ENCODE measurements around the gene TOR3A. TPM values are rescaled to one million over a fixed set of nuclear protein-coding genes. Genes with fewer than 3 reads are reported as not detected.

Gene TOR3A
- total and polyA plus RNA-seq, 2 of the 13 experiments (the other 11 are each of a cell fraction or from before 2014, with no cell fraction given), result 14.7 to 28.4 TPM

- Histone ChIP-seq H3K27me3 (ENCODE audit: control insufficient read depth in 1 of 2, insufficient read depth in 2 of 2, low read length in 2 of 2) (no peaks in the 10 kb centered on the region), H3K9ac (ENCODE audit: insufficient read depth, low read depth, low read length) (no peak overlapping the region), H3K9me3 (ENCODE audit: low read length) (no peaks in the 10 kb centered on the region), H4K20me1 (ENCODE audit: insufficient read depth, low read length) (no peaks in the 10 kb centered on the region), H3K36me3 (replicated peaks in 1 of 2; ENCODE audit: control insufficient read depth in 1 of 2, insufficient read depth in 2 of 2, low read length in 2 of 2) (peaks cover 19 to 53% of the 10 kb centered on the region in 2 experiments), H3K4me2 (ENCODE audit: low read depth, low read length) (no peak overlapping the region), H2AFZ (ENCODE audit: low read length) (no peak overlapping the region), H3K79me2 (ENCODE audit: insufficient read depth, low read length) (no peaks in the 10 kb centered on the region), H3K4me1 (ENCODE audit: insufficient read depth, low read length) (peaks cover 51% of the 10 kb centered on the region), H3K27ac (ENCODE audit: extremely low read length, insufficient read depth, low read length) (no peak overlapping the region), H3K4me3 (replicated peaks in 1 of 3; ENCODE audit: insufficient read depth in 1 of 3, low read depth in 2 of 3, low read length in 3 of 3) (no peak overlapping the region)
- ATAC-seq (no peak), DNase-seq (ENCODE audit: low spot score) (no peak), FAIRE-seq (no peak)
- BruUV-seq (replicated peaks), result no TSS peak
- CTCF ChIA-PET (ENCODE audit: low intra/inter-chr PET ratio, low total read pairs), result no interaction called here
- in situ Hi-C loops (cut with HindIII; ENCODE audit: extremely low pct_ligation_motif_present, low pct_unique_long_range_greater_than_20kb) (no loop called here), intact Hi-C loops (cut with micrococcal nuclease; ENCODE audit: unreplicated experiment) (loop anchor here (5.0 kb wide), 1 partner anchor 84 kb away; no protein-coding TSS in a partner anchor)
- POLR2A ChIA-PET, result interaction anchor here (4.0 kb wide), 1 partner anchor 16 kb away, joined by 20 read pairs; no protein-coding TSS in a partner anchor
- 98% methylated on average over 7 of the region's 15 CpGs for WGBS (ENCODE audit: low lambda C conversion rate)
- TF ChIP-seq ZNF329 (CRISPR knock-in tag; IDR thresholded peaks at IDR 0.05; ENCODE audit: low read depth) (no peak), SRSF9 (IDR thresholded peaks at IDR 0.05; ENCODE audit: borderline replicate concordance, insufficient read depth, low read depth, low read length, poor library complexity, severe bottlenecking) (no peak), ELF3 (CRISPR knock-in tag; IDR thresholded peaks at IDR 0.05) (no peak), ZNF703 (CRISPR knock-in tag; IDR thresholded peaks at IDR 0.05; ENCODE audit: borderline replicate concordance) (no peak), TOPORS (CRISPR knock-in tag; IDR thresholded peaks at IDR 0.05) (no peak), ZBTB33 (CRISPR knock-in tag; IDR thresholded peaks at IDR 0.05) (no peak), POLR2AphosphoS5 (IDR thresholded peaks at IDR 0.05; ENCODE audit: low read depth, low read length) (no peak), ZNF740 (CRISPR knock-in tag; IDR thresholded peaks at IDR 0.05) (no peak), U2AF1 (optimal IDR thresholded peaks at IDR 0.05; ENCODE audit: low read depth, low read length) (no peak), ZNF619 (CRISPR knock-in tag; IDR thresholded peaks at IDR 0.05) (no peak)
- TF ChIP-seq, protein P1, sequence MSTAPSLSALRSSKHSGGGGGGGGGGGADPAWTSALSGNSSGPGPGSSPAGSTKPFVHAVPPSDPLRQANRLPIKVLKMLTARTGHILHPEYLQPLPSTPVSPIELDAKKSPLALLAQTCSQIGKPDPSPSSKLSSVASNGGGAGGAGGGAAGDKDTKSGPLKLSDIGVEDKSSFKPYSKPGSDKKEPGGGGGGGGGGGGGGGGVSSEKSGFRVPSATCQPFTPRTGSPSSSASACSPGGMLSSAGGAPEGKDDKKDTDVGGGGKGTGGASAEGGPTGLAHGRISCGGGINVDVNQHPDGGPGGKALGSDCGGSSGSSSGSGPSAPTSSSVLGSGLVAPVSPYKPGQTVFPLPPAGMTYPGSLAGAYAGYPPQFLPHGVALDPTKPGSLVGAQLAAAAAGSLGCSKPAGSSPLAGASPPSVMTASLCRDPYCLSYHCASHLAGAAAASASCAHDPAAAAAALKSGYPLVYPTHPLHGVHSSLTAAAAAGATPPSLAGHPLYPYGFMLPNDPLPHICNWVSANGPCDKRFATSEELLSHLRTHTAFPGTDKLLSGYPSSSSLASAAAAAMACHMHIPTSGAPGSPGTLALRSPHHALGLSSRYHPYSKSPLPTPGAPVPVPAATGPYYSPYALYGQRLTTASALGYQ (CRISPR knock-in tag; IDR thresholded peaks at IDR 0.05), result no peak
- TF ChIP-seq, protein P2, sequence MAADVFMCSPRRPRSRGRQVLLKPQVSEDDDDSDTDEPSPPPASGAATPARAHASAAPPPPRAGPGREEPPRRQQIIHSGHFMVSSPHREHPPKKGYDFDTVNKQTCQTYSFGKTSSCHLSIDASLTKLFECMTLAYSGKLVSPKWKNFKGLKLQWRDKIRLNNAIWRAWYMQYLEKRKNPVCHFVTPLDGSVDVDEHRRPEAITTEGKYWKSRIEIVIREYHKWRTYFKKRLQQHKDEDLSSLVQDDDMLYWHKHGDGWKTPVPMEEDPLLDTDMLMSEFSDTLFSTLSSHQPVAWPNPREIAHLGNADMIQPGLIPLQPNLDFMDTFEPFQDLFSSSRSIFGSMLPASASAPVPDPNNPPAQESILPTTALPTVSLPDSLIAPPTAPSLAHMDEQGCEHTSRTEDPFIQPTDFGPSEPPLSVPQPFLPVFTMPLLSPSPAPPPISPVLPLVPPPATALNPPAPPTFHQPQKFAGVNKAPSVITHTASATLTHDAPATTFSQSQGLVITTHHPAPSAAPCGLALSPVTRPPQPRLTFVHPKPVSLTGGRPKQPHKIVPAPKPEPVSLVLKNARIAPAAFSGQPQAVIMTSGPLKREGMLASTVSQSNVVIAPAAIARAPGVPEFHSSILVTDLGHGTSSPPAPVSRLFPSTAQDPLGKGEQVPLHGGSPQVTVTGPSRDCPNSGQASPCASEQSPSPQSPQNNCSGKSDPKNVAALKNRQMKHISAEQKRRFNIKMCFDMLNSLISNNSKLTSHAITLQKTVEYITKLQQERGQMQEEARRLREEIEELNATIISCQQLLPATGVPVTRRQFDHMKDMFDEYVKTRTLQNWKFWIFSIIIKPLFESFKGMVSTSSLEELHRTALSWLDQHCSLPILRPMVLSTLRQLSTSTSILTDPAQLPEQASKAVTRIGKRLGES (CRISPR knock-in tag; IDR thresholded peaks at IDR 0.05; ENCODE audit: borderline replicate concordance), result no peak
These were observed 26.1 kb downstream of the TOR3A start for GRCh38 chr1:179107706-179108629.

All from HepG2 (cell line).